ENCODE results near the gene NAT9. TPM values are rescaled to one million over a fixed set of nuclear protein-coding genes. Genes with fewer than 3 reads are reported as not detected.

The NAT9 gene
- total RNA-seq, 1 donor from 2014 or later: 67.6 TPM

- no peak for DNase-seq
- H3K4me3 Mint-ChIP-seq: peak overlapping the region; percentile 74
- intact Hi-C loops (cut with micrococcal nuclease): loop anchor here (2.0 kb wide), 1 partner anchor 15 kb away; no protein-coding TSS in a partner anchor
- peaks cover 63% of the 10 kb centered on the region for H3K4me1 Mint-ChIP-seq
- H3K36me3 Mint-ChIP-seq (ENCODE audit: low read depth): peaks cover 5% of the 10 kb centered on the region
- H3K27ac Mint-ChIP-seq: peak overlapping the region; percentile 78
- no peaks in the 10 kb centered on the region for H3K9me3 Mint-ChIP-seq
- H3K27me3 Mint-ChIP-seq: no peaks in the 10 kb centered on the region
These were observed 18.0 kb downstream of the NAT9 start for GRCh38 chr17:74757931-74758847.

DNA sequence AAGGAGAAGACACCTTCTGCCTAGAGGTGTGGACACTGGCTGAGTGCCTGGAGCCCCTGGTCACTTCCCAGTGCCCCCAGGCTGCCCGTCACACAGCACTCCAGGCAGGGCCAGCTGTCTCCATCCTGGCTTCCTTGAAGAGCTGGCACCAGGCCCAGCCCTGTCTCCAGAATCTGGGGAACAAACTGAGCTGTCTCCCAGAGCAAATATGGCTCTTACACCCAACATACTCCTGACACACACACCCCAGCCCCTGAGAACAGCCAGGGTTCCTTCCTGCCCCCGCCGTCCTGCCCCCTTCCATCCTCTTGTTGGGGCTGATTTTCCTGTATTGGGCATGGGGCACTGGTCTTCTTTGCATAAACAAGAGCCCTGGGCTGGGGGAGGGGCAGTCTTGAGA, 18.6 kb downstream of the NAT9 start:
- H3K4me1 Mint-ChIP-seq: peaks cover 66% of the 10 kb centered on the region
- peak overlapping the region; percentile 78 for H3K27ac Mint-ChIP-seq
- peak overlapping the region; percentile 74 for H3K4me3 Mint-ChIP-seq
- no peak for DNase-seq
- intact Hi-C loops (cut with micrococcal nuclease): no loop called here
- no peaks in the 10 kb centered on the region for H3K27me3 Mint-ChIP-seq
- H3K9me3 Mint-ChIP-seq: no peaks in the 10 kb centered on the region
- peaks cover 12% of the 10 kb centered on the region for H3K36me3 Mint-ChIP-seq (ENCODE audit: low read depth)

- H3K4me3 Mint-ChIP-seq: no peak overlapping the region
- peak overlapping the region; percentile 68 for H3K27ac Mint-ChIP-seq
- no peaks in the 10 kb centered on the region for H3K9me3 Mint-ChIP-seq
- intact Hi-C loops (cut with micrococcal nuclease): no loop called here
- no peaks in the 10 kb centered on the region for H3K27me3 Mint-ChIP-seq
- H3K36me3 Mint-ChIP-seq (ENCODE audit: low read depth): peaks cover 16% of the 10 kb centered on the region
- DNase-seq: no peak
- peaks cover 71% of the 10 kb centered on the region for H3K4me1 Mint-ChIP-seq
These were observed 19.3 kb downstream of the NAT9 start for GRCh38 chr17:74756891-74757290.

DNA sequence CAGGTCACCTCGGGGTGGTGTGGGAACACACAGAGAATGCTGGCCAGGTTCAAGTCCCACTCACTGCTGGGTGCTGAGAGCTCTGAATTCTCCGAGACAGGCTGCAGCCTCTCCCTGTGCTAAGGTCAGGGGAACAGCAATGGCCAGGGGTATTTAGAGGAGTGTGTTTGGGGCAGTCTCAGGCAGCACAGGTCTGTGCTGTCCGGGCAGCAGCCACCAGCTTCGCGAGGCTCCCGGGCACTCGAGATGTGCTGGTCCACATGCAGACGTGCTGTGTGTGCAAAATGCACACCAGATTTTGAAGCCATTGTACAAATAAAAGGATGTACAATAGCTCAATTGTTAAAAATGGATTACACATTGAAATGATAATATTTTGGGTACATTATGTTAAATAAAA, 20.6 kb downstream of the NAT9 start:
- Mint-ChIP-seq H3K9me3 (no peaks in the 10 kb centered on the region), H3K4me1 (peaks cover 79% of the 10 kb centered on the region), H3K27me3 (no peaks in the 10 kb centered on the region), H3K4me3 (no peak overlapping the region), H3K27ac (peak overlapping the region; percentile 25), H3K36me3 (ENCODE audit: low read depth) (peaks cover 28% of the 10 kb centered on the region)
- no peak for DNase-seq
- intact Hi-C loops (cut with micrococcal nuclease): no loop called here

DNA sequence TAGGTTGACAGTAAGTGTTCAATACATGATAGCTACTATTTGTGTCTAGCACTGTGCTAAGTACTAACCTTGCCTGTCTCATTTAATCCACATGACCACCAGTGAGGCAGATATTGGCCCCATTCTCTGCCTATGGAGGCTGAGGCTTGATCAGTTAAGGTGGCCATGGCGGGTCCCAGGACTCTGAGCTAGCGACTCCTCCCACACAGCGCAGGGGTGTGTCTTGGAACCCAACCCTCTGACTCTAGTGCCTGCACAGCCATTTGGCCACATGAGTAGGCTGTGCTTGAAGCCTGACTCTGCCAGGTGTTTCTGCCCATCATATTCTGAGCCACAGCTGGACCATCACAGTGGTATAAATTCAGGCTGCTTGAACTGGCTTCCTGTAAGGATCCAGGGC, 21.3 kb downstream of the NAT9 start:
- H3K4me1 Mint-ChIP-seq: peaks cover 80% of the 10 kb centered on the region
- H3K27ac Mint-ChIP-seq: peak overlapping the region; percentile 15
- no peak overlapping the region for H3K4me3 Mint-ChIP-seq
- no peaks in the 10 kb centered on the region for H3K27me3 Mint-ChIP-seq
- DNase-seq: no peak
- intact Hi-C loops (cut with micrococcal nuclease): no loop called here
- no peaks in the 10 kb centered on the region for H3K9me3 Mint-ChIP-seq
- peaks cover 33% of the 10 kb centered on the region for H3K36me3 Mint-ChIP-seq (ENCODE audit: low read depth)

- Mint-ChIP-seq H3K36me3 (ENCODE audit: low read depth) (peaks cover 37% of the 10 kb centered on the region), H3K27me3 (no peaks in the 10 kb centered on the region), H3K4me3 (peak overlapping the region; percentile 97), H3K27ac (peak overlapping the region; percentile 77), H3K4me1 (peaks cover 62% of the 10 kb centered on the region), H3K9me3 (no peaks in the 10 kb centered on the region)
- intact Hi-C loops (cut with micrococcal nuclease): no loop called here
- DNase-seq: no peak
These were observed 23.2 kb downstream of the NAT9 start for GRCh38 chr17:74752822-74753401.

DNA sequence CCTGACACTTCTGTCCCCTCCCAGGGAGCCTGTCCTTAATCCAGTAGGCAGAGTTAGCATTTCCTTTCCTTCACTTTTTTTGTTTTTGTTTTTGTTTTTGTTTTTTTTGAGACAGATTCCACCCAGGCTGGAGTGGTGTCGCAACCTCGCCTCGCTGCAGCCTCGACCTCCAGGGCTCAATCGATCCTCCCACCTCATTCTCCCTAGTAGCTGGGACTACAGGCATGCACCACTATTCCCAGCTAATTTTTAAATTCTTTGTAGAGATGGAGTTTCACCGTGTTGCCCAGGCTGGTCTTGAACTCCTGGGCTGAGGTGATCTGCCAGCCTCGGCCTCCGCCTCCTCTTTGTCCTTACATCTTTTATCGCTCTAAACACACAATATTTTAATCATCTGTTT, 23.7 kb downstream of the NAT9 start:
- Mint-ChIP-seq H3K4me3 (peak overlapping the region; percentile 97), H3K9me3 (no peaks in the 10 kb centered on the region), H3K27ac (peak overlapping the region; percentile 77), H3K36me3 (ENCODE audit: low read depth) (peaks cover 37% of the 10 kb centered on the region), H3K4me1 (peaks cover 57% of the 10 kb centered on the region), H3K27me3 (no peaks in the 10 kb centered on the region)
- intact Hi-C loops (cut with micrococcal nuclease): no loop called here
- DNase-seq: no peak

- no peaks in the 10 kb centered on the region for H3K9me3 Mint-ChIP-seq
- intact Hi-C loops (cut with micrococcal nuclease): loop anchor here (1.0 kb wide), 1 partner anchor 9 kb away; no protein-coding TSS in a partner anchor
- DNase-seq: no peak
- H3K27me3 Mint-ChIP-seq: no peaks in the 10 kb centered on the region
- H3K4me1 Mint-ChIP-seq: peaks cover 59% of the 10 kb centered on the region
- peak overlapping the region; percentile 97 for H3K4me3 Mint-ChIP-seq
- peaks cover 37% of the 10 kb centered on the region for H3K36me3 Mint-ChIP-seq (ENCODE audit: low read depth)
- H3K27ac Mint-ChIP-seq: peak overlapping the region; percentile 93
These were observed 25.6 kb downstream of the NAT9 start for GRCh38 chr17:74750327-74751069.

DNA sequence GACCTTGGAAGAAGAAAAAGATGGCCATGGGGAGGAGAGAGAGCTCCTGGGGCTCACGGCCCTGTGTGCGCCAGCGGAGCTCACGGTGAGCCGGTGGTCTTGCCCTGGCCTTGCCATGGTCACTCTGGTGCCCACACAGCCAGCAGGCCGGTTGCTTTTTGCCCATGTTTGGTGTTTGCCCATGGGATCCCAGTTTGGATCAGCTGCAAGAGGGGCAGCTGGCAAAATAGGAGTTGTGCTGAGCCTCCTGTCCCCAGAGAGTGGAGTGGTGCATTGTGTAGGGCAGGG, 26.2 kb downstream of the NAT9 start:
- DNase-seq: no peak
- Mint-ChIP-seq H3K36me3 (ENCODE audit: low read depth) (peaks cover 37% of the 10 kb centered on the region), H3K4me3 (peak overlapping the region; percentile 97), H3K27ac (peak overlapping the region; percentile 93), H3K9me3 (no peaks in the 10 kb centered on the region), H3K27me3 (no peaks in the 10 kb centered on the region), H3K4me1 (peaks cover 55% of the 10 kb centered on the region)
- intact Hi-C loops (cut with micrococcal nuclease): no loop called here

DNA sequence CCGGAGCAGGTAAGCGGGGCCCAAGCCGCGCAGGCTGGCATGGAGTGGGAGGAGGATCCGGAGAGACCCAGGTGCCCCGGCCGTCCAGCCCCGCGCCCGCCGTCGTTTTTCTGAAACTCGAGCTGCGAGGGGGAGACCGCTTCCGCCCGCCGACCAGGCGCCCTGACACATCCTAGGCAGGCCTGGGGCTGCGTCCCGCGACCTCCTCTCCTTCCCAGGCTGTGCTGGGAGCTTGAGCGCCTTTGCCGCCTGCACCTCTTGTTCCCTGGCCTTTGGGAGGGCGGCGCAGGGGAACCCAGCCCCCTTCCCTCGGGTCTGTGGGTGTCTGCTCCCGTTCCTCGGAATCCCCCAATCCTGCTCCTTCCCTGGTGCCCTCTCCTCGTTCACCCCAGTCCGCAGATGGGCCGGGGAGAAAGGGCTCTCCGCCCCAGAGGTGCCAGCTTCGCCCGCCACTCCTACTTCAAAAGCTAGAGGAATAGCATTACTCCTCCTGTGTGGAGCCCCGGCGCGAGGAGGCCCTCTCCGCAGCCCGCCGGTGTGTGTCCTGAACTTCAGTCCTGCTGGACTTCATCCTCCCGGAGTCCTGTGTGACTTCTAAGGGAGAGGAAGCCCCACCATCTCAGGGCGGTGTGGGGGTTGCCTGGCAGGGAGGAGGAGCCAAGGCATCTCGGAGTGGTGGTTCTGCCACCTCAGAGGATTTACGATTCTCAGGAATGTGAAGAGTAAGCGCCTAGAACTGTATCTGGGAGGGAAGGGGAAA, 26.7 kb downstream of the NAT9 start:
- Mint-ChIP-seq H3K27me3 (no peaks in the 10 kb centered on the region), H3K4me3 (peak overlapping the region; percentile 97), H3K4me1 (peaks cover 55% of the 10 kb centered on the region), H3K27ac (peak overlapping the region; percentile 93), H3K36me3 (ENCODE audit: low read depth) (peaks cover 33% of the 10 kb centered on the region), H3K9me3 (no peaks in the 10 kb centered on the region)
- intact Hi-C loops (cut with micrococcal nuclease): loop anchor here (10.0 kb wide), 1 partner anchor 465 kb away; no protein-coding TSS in a partner anchor
- peak; percentile 83 for DNase-seq

DNA sequence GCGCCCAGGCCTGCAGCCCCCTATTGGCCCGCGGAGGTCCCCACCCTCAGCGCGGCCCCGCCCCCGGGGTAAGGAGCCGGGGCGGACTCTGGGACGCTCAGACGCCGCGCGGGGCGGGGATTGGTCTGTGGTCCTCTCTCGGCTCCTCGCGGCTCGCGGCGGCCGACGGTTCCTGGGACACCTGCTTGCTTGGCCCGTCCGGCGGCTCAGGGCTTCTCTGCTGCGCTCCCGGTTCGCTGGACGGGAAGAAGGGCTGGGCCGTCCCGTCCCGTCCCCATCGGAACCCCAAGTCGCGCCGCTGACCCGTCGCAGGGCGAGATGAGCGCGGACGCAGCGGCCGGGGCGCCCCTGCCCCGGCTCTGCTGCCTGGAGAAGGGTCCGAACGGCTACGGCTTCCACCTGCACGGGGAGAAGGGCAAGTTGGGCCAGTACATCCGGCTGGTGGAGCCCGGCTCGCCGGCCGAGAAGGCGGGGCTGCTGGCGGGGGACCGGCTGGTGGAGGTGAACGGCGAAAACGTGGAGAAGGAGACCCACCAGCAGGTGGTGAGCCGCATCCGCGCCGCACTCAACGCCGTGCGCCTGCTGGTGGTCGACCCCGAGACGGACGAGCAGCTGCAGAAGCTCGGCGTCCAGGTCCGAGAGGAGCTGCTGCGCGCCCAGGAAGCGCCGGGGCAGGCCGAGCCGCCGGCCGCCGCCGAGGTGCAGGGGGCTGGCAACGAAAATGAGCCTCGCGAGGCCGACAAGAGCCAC, 27.4 kb downstream of the NAT9 start, which contains the start of gene NHERF1:
Gene NHERF1 (plus strand): TSS at position 100 of the 750 bp plus-strand sequence. CDS start 219 bp downstream, at position 319.
- peak; percentile 99 for DNase-seq
- H3K27me3 Mint-ChIP-seq: no peaks in the 10 kb centered on the region
- intact Hi-C loops (cut with micrococcal nuclease): loop anchor here (1.0 to 10.0 kb wide), 4 partner anchors 10 to 464 kb away; partner anchors contain the start of gene NAT9

DNA sequence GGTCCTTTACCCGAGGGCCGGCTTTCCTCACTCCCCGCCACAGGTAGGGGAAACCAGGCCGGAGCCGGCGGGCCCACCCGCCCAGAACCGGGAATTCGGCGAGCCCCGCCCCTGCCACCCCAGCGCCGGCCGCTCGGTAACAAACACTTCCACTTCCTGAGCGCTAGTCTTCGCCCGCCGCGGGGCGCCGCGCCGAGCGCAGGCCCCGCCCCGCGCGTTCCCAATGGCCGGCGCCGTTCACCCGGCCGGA, 27.9 kb downstream of the NAT9 start:
- Mint-ChIP-seq H3K27ac (peak overlapping the region; percentile 72), H3K36me3 (ENCODE audit: low read depth) (peaks cover 32% of the 10 kb centered on the region), H3K4me1 (peaks cover 61% of the 10 kb centered on the region), H3K4me3 (peak overlapping the region; percentile 77), H3K27me3 (no peaks in the 10 kb centered on the region), H3K9me3 (no peaks in the 10 kb centered on the region)
- DNase-seq: no peak
- intact Hi-C loops (cut with micrococcal nuclease): loop anchor here (1.0 to 10.0 kb wide), 4 partner anchors 10 to 463 kb away; partner anchors contain the start of gene NAT9

More for the DNA sequence above, 27.4 kb downstream of the NAT9 start, which contains the start of gene NHERF1:
- peak within 1 kb of the TSS; percentile 93 for H3K27ac Mint-ChIP-seq
- peak within 1 kb of the TSS; percentile 97 for H3K4me3 Mint-ChIP-seq
- peaks cover 60% of the 10 kb centered on the region for H3K4me1 Mint-ChIP-seq
- no peaks in the 10 kb centered on the region for H3K9me3 Mint-ChIP-seq
- peaks cover 33% of the 10 kb centered on the region for H3K36me3 Mint-ChIP-seq (ENCODE audit: low read depth)

GRCh38 chr17:74746922-74747321, 29.2 kb downstream of the NAT9 start:
- DNase-seq: no peak
- Mint-ChIP-seq H3K9me3 (no peaks in the 10 kb centered on the region), H3K27me3 (no peaks in the 10 kb centered on the region), H3K36me3 (ENCODE audit: low read depth) (peaks cover 22% of the 10 kb centered on the region), H3K4me3 (peak overlapping the region; percentile 77), H3K4me1 (peaks cover 61% of the 10 kb centered on the region), H3K27ac (peak overlapping the region; percentile 76)
- intact Hi-C loops (cut with micrococcal nuclease): loop anchor here (10.0 kb wide), 1 partner anchor 462 kb away; no protein-coding TSS in a partner anchor

Measured in activated CD4-positive, alpha-beta T cell treated with anti-CD3 and anti-CD28 coated beads, Interleukin-2, amount 10 ng/mL, durations not matched to agents 24 days and 14 days (primary cell).